ENCODE data around the gene AHSP. TPM values are rescaled to one million over a fixed set of nuclear protein-coding genes. Genes with fewer than 3 reads are reported as not detected.
"Not testable (repeated sequence)": the region's sequence is repeated elsewhere in the genome, so short reads cannot be mapped to it uniquely, and the experiment has no call there.

Gene AHSP
- total and polyA plus RNA-seq, 3 donors from 2014 or later: 1.9 to 5.6 TPM; not detected in 1

- no peak for TF ChIP-seq POLR2A (IDR thresholded peaks at IDR 0.05)
- TF ChIP-seq CTCF (IDR thresholded peaks at IDR 0.05): no peak
- Histone ChIP-seq H3K4me1 (no peaks in the 10 kb centered on the region), H3K36me3 (ENCODE audit: low read depth, missing control alignments) (no peaks in the 10 kb centered on the region), H3K27ac (no peak overlapping the region), H3K27me3 (no peaks in the 10 kb centered on the region), H3K9me3 (no peaks in the 10 kb centered on the region), H3K4me3 (no peak overlapping the region)
- WGBS, 2 donors: 71 to 82% methylated on average over 8 of the region's 8 CpGs
- DNase-seq: no peak
- intact Hi-C loops (cut with DNase I; ENCODE audit: low total_unique reads): no loop called here
These were observed 33.9 kb downstream of the AHSP start for GRCh38 chr16:31561426-31562233.

GRCh38 chr16:31568577-31569359 is 41.1 kb downstream of the AHSP start:
- peak; percentile 61 for DNase-seq
- intact Hi-C loops (cut with DNase I; ENCODE audit: low total_unique reads): no loop called here
- Histone ChIP-seq H3K27me3 (no peaks in the 10 kb centered on the region), H3K27ac (no peak overlapping the region), H3K4me1 (no peaks in the 10 kb centered on the region), H3K4me3 (peak overlapping the region; percentile 40 to 51), H3K36me3 (ENCODE audit: low read depth, missing control alignments) (no peaks in the 10 kb centered on the region), H3K9me3 (no peaks in the 10 kb centered on the region)
- 8 to 10% methylated on average over 31 to 49 of the region's 49 CpGs for WGBS, 2 donors
- TF ChIP-seq CTCF (IDR thresholded peaks at IDR 0.05): no peak
- TF ChIP-seq POLR2A (IDR thresholded peaks at IDR 0.05): no peak

GRCh38 chr16:31569360-31569717 is 41.6 kb downstream of the AHSP start:
- H3K36me3 ChIP-seq (ENCODE audit: low read depth, missing control alignments): no peaks in the 10 kb centered on the region
- no peaks in the 10 kb centered on the region for H3K4me1 ChIP-seq
- H3K9me3 ChIP-seq: no peaks in the 10 kb centered on the region
- peak; percentile 21 for DNase-seq
- H3K4me3 ChIP-seq: peak overlapping the region; percentile 40 to 51
- intact Hi-C loops (cut with DNase I; ENCODE audit: low total_unique reads): no loop called here
- H3K27ac ChIP-seq: no peak overlapping the region
- TF ChIP-seq CTCF (IDR thresholded peaks at IDR 0.05) (no peak), POLR2A (IDR thresholded peaks at IDR 0.05) (no peak)
- 1 to 8% methylated on average over 13 to 37 of the region's 46 CpGs for WGBS, 2 donors
- no peaks in the 10 kb centered on the region for H3K27me3 ChIP-seq

- Histone ChIP-seq H3K36me3 (ENCODE audit: low read depth, missing control alignments) (no peaks in the 10 kb centered on the region), H3K4me1 (no peaks in the 10 kb centered on the region), H3K27ac (no peak overlapping the region), H3K27me3 (no peaks in the 10 kb centered on the region), H3K9me3 (no peaks in the 10 kb centered on the region), H3K4me3 (no peak overlapping the region)
- intact Hi-C loops (cut with DNase I; ENCODE audit: low total_unique reads): no loop called here
- WGBS, 2 donors: 68 to 84% methylated on average over 1 of the region's 1 CpG
- DNase-seq: no peak
- TF ChIP-seq POLR2A (IDR thresholded peaks at IDR 0.05) (no peak), CTCF (IDR thresholded peaks at IDR 0.05) (no peak)
These were observed 45.1 kb downstream of the AHSP start for GRCh38 chr16:31572821-31573220.

- DNase-seq; H3K4me3 ChIP-seq; H3K27ac ChIP-seq; H3K27me3 ChIP-seq; H3K9me3 ChIP-seq; H3K36me3 ChIP-seq (ENCODE audit: low read depth, missing control alignments); intact Hi-C loops (cut with DNase I; ENCODE audit: low total_unique reads); H3K4me1 ChIP-seq: not testable (repeated sequence)
- WGBS, 2 donors: 37 to 48% methylated on average over 1 of the region's 1 CpG
These were observed 46.5 kb downstream of the AHSP start for GRCh38 chr16:31574159-31574558.

Data from testis (tissue), 3 donors.